HL-60 (cell line): Measurements from ENCODE around the gene ZBTB7C.

ENCODE experiments used
- GABPA ChIP-seq: IDR thresholded peaks from 2 replicates; pipeline ENCODE4 v1.6.1; 2012; ENCODE audit warnings: low read depth
- POLR2AphosphoS5 ChIP-seq: IDR thresholded peaks from 2 replicates; pipeline ENCODE4 v1.6.1; 2012; ENCODE audit warnings: low read depth
- TF ChIP-seq, protein P1 (sequence below): IDR thresholded peaks from 2 replicates; pipeline ENCODE4 v1.6.1; 2012; ENCODE audit warnings: low read depth; ENCODE audit not compliant: insufficient replicate concordance
- TF ChIP-seq, protein P2 (sequence below): IDR thresholded peaks from one replicate; pipeline ENCODE4 v1.5.1; 2011; ENCODE audit warnings: low read length, control low read depth, inconsistent platforms; ENCODE audit not compliant: insufficient read depth

DNA sequence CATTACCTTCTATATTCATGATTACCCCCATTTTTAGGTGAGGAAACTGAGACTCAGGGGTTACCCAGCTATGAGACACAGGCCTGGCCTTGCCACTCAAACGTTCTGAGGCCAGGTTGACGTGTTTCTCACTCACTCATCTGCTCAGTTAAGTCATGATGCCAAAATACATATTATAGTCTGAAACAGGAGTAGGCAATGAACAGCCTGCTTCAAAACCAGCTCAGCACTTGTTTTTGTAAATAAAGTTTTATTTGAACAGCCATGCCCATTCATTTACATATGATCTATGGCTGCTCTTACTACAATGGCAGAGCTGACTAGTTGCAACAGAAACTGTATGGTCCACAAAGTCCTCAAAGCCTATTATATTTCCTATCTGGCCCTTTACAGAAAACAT lies 404.6 kb downstream of the ZBTB7C start:
- TF ChIP-seq, protein P1, sequence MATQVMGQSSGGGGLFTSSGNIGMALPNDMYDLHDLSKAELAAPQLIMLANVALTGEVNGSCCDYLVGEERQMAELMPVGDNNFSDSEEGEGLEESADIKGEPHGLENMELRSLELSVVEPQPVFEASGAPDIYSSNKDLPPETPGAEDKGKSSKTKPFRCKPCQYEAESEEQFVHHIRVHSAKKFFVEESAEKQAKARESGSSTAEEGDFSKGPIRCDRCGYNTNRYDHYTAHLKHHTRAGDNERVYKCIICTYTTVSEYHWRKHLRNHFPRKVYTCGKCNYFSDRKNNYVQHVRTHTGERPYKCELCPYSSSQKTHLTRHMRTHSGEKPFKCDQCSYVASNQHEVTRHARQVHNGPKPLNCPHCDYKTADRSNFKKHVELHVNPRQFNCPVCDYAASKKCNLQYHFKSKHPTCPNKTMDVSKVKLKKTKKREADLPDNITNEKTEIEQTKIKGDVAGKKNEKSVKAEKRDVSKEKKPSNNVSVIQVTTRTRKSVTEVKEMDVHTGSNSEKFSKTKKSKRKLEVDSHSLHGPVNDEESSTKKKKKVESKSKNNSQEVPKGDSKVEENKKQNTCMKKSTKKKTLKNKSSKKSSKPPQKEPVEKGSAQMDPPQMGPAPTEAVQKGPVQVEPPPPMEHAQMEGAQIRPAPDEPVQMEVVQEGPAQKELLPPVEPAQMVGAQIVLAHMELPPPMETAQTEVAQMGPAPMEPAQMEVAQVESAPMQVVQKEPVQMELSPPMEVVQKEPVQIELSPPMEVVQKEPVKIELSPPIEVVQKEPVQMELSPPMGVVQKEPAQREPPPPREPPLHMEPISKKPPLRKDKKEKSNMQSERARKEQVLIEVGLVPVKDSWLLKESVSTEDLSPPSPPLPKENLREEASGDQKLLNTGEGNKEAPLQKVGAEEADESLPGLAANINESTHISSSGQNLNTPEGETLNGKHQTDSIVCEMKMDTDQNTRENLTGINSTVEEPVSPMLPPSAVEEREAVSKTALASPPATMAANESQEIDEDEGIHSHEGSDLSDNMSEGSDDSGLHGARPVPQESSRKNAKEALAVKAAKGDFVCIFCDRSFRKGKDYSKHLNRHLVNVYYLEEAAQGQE, result no peak
- TF ChIP-seq, protein P2, sequence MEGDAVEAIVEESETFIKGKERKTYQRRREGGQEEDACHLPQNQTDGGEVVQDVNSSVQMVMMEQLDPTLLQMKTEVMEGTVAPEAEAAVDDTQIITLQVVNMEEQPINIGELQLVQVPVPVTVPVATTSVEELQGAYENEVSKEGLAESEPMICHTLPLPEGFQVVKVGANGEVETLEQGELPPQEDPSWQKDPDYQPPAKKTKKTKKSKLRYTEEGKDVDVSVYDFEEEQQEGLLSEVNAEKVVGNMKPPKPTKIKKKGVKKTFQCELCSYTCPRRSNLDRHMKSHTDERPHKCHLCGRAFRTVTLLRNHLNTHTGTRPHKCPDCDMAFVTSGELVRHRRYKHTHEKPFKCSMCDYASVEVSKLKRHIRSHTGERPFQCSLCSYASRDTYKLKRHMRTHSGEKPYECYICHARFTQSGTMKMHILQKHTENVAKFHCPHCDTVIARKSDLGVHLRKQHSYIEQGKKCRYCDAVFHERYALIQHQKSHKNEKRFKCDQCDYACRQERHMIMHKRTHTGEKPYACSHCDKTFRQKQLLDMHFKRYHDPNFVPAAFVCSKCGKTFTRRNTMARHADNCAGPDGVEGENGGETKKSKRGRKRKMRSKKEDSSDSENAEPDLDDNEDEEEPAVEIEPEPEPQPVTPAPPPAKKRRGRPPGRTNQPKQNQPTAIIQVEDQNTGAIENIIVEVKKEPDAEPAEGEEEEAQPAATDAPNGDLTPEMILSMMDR, result no peak
- no peak for TF ChIP-seq POLR2AphosphoS5
- no peak for TF ChIP-seq GABPA
